Naive thymus-derived CD4-positive, alpha-beta T cell (primary cell): Measurements from ENCODE around the gene MYZAP. TPM values are rescaled to one million over a fixed set of nuclear protein-coding genes. Genes with fewer than 3 reads are reported as not detected.

ENCODE experiments used
- ATAC-seq: fragments of 150-1000 bp; cut with Tn5 transposase; 2 replicates; pipeline ENCODE4 v1.10.0; 2021; ENCODE audit warnings: mild to moderate bottlenecking, moderate library complexity
- CTCF ChIA-PET: fragments of 350-600 bp; sonication (Branson Sonifier 250); formaldehyde crosslinking; loops from one replicate; lab custom pipeline; 2021; ENCODE audit warnings: antibody characterized with exemption; lab: Charles Lee
- POLR2A ChIA-PET: fragments of 350-600 bp; sonication (Branson Sonifier 250); formaldehyde crosslinking; loops from one replicate; lab custom pipeline; 2021; ENCODE audit warnings: antibody characterized with exemption, inconsistent platforms; lab: Charles Lee
- DNase-seq, 9 donors: peaks; one replicate each; pipeline versions ENCODE4 v3.0.0 to v3.0.0-alpha.2; 2020 to 2022; ENCODE audit warnings: mixed read lengths in 1 of 9
- H3K27ac ChIP-seq: one replicate; pipeline ENCODE4 v1.7.0; 2013; ENCODE audit warnings: mild to moderate bottlenecking, low read depth, low read length, moderate library complexity
- H3K27me3 ChIP-seq, 2 donors: one replicate each; pipeline ENCODE4 v1.7.0; 2013; ENCODE audit warnings: low read length in 2 of 2, mild to moderate bottlenecking in 2 of 2, moderate library complexity in 2 of 2; ENCODE audit not compliant: control insufficient read depth in 2 of 2, insufficient read depth in 2 of 2
- H3K36me3 ChIP-seq, 3 experiments: 1 replicate in 2 of 3; 2 replicates in 1 of 3; pipeline ENCODE4 v1.7.0; 2013; ENCODE audit warnings: low read length in 3 of 3, mild to moderate bottlenecking in 3 of 3, moderate library complexity in 1 of 3; ENCODE audit not compliant: insufficient read depth in 3 of 3, control insufficient read depth in 2 of 3
- H3K4me1 ChIP-seq, 2 donors: one replicate each; pipeline ENCODE4 v1.7.0; 2013; ENCODE audit warnings: low read length in 2 of 2, mild to moderate bottlenecking in 2 of 2, moderate library complexity in 1 of 2; ENCODE audit not compliant: control insufficient read depth in 2 of 2, insufficient read depth in 2 of 2
- H3K4me3 ChIP-seq: 2 replicates; pipeline ENCODE4 v1.7.0; 2013; ENCODE audit warnings: mild to moderate bottlenecking, low read length
- H3K9me3 ChIP-seq, 3 experiments: 1 replicate in 2 of 3; 2 replicates in 1 of 3; pipeline ENCODE4 v1.7.0; 2013; ENCODE audit warnings: low read length in 3 of 3; ENCODE audit not compliant: control insufficient read depth in 2 of 3
- H3K27ac Mint-ChIP-seq, 9 donors: one replicate each; pipeline ENCODE4 v1.8.0; 2020 to 2022; ENCODE audit warnings: mixed read lengths in 9 of 9, mild to moderate bottlenecking in 8 of 9, moderate library complexity in 5 of 9, inconsistent platforms in 2 of 9
- H3K27me3 Mint-ChIP-seq, 5 donors: one replicate each; pipeline ENCODE4 v1.8.0; 2021 to 2022; ENCODE audit warnings: mixed read lengths in 5 of 5, mild to moderate bottlenecking in 1 of 5
- H3K36me3 Mint-ChIP-seq, 5 donors: one replicate each; pipeline ENCODE4 v1.8.0; 2020 to 2022; ENCODE audit warnings: mixed read lengths in 5 of 5, mild to moderate bottlenecking in 3 of 5, inconsistent platforms in 1 of 5
- H3K4me1 Mint-ChIP-seq, 7 donors: one replicate each; pipeline ENCODE4 v1.8.0; 2020 to 2022; ENCODE audit warnings: mixed read lengths in 7 of 7, mild to moderate bottlenecking in 3 of 7, inconsistent platforms in 1 of 7
- H3K4me3 Mint-ChIP-seq, 10 donors: one replicate each; pipeline ENCODE4 v1.8.0; 2020 to 2022; ENCODE audit warnings: mild to moderate bottlenecking in 10 of 10, mixed read lengths in 10 of 10, moderate library complexity in 6 of 10, inconsistent platforms in 2 of 10
- H3K9me3 Mint-ChIP-seq, 11 donors: one replicate each; pipeline ENCODE4 v1.8.0; 2020 to 2022; ENCODE audit warnings: mixed read lengths in 11 of 11, mild to moderate bottlenecking in 4 of 11, inconsistent platforms in 1 of 11, moderate library complexity in 1 of 11
- intact Hi-C, 2 donors: fragments of 100-400 bp; cut with micrococcal nuclease; formaldehyde crosslinking; loops; one replicate each; pipeline ENCODE4 v1.15.1; 2023
- polyA plus RNA-seq, 2 donors: library from polyadenylated mRNA; unstranded; fragments of 300-500 nt; fragmentation: Illumina TruSeq; gene quantifications; one replicate each; pipeline ENCODE4 v1.2.3, GENCODE V29; 2021
- total RNA-seq, 6 experiments: library from RNA in 5 of 6; stranded (reverse) in 5 of 6; gene quantifications; 1 replicate in 5 of 6; 2 replicates in 1 of 6; pipeline ENCODE4 v1.2.3 and lab custom pipeline; 2021 to 2026

Gene MYZAP
- total and polyA plus RNA-seq, 7 experiments from 2014 or later = 1.1 to 9.7 (median 2.2) TPM; not detected in 1

DNA sequence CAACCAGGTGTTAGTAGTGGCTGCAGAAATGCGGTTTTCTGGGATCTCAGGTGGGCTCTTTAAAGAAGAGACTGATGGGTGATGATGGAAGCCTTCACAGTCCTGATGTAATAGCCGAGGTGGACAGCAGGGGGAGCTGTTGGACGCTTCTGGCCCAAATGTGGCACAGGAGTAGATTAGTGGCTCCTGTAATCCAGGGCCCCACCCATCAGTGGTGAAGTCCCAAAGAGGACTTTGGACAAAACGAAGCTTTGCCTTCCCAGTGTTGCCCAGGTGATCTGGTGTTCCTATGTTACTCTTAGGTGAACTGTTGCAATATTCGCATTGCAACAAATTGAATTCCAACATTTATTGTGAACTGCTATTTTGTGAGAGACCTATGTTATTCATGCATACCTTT lies 31.8 kb upstream of the MYZAP start:
- peaks cover 3 to 36% (median 27%) of the 10 kb centered on the region in 7 donors for H3K4me1 Mint-ChIP-seq
- Histone ChIP-seq H3K4me1 (peaks cover 0 to 15% of the 10 kb centered on the region in 2 donors), H3K36me3 (no peaks in the 10 kb centered on the region), H3K27ac (no peak overlapping the region), H3K27me3 (no peaks in the 10 kb centered on the region), H3K4me3 (no peak overlapping the region), H3K9me3 (no peaks in the 10 kb centered on the region)
- no peaks in the 10 kb centered on the region for H3K9me3 Mint-ChIP-seq
- peaks cover 0 to 10% (median 0%) of the 10 kb centered on the region in 5 donors for H3K27me3 Mint-ChIP-seq
- intact Hi-C loops = loop anchor here (1.0 to 10.0 kb wide), 6 partner anchors 82 to 625 kb away; partner anchors contain the start of gene POLR2M (in 1 of the 2)
- DNase-seq (peak; percentile 36 to 77 (median 52)), ATAC-seq (peak; percentile 73)
- POLR2A ChIA-PET = interaction anchor here (0.6 to 1.1 kb wide), 3 partner anchors 51 to 156 kb away, joined by 3 to 4 read pairs (median 3); partner anchors contain the start of gene POLR2M
- no peak overlapping the region for H3K27ac Mint-ChIP-seq
- no peak overlapping the region for H3K4me3 Mint-ChIP-seq
- CTCF ChIA-PET = interaction anchor here (0.5 to 3.2 kb wide), 19 partner anchors 22 to 1725 kb away, joined by 3 to 35 read pairs (median 4); partner anchors contain the start of genes MYZAP and POLR2M
- H3K36me3 Mint-ChIP-seq = no peaks in the 10 kb centered on the region

DNA sequence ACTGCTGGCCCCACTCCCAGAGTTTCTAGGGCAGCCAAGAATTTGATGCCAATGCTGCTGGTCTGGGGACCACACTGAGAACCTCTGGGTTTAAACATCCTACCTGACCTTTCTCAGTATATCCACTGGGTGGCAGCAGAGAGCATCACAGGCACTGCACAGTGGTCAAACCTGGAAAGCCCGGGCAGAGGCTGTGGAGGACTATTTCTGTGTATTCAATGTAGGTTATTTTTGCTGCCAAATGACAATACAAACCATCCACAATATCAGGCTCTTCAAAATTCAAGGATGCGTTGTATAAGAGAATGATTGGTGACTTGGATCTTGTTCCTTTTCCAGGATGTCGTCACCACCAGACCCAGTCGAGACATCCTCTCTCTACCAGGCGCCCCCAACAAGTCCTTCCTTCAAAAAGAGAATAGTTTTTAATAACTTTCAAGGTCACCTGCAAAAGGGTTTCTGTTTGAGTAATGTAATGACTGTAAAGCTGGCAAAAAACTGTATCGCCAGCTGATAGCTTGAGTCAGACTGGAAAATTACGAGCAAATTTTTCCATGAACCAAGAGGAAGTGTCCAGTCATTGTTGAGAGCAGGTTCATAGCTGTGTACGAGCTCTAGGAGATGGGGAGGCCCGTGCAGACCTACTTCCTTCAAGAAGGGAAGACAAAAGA lies 30.5 kb upstream of the MYZAP start:
- H3K9me3 Mint-ChIP-seq = no peaks in the 10 kb centered on the region
- no peaks in the 10 kb centered on the region for H3K36me3 ChIP-seq
- POLR2A ChIA-PET = no interaction called here
- H3K27me3 ChIP-seq = no peaks in the 10 kb centered on the region
- H3K27ac Mint-ChIP-seq = peak overlapping the region in 6 of 9 donors; percentile 10 to 76 (median 53)
- H3K4me3 Mint-ChIP-seq = peak overlapping the region in 9 of 10 donors; percentile 9 to 56 (median 28)
- H3K4me1 ChIP-seq = peaks cover 4 to 15% of the 10 kb centered on the region in 2 donors
- CTCF ChIA-PET = interaction anchor here (0.6 to 3.2 kb wide), 15 partner anchors 10 to 299 kb away, joined by 3 to 35 read pairs (median 6); partner anchors contain the start of gene POLR2M
- H3K27ac ChIP-seq = no peak overlapping the region
- intact Hi-C loops = loop anchor here (1.0 to 10.0 kb wide), 12 partner anchors 30 to 624 kb away; partner anchors contain the start of genes POLR2M (in 2 of the 2) and MYZAP (in 1 of the 2)
- no peaks in the 10 kb centered on the region for H3K9me3 ChIP-seq
- DNase-seq (peak; percentile 33 to 76 (median 62)), ATAC-seq (peak; percentile 86)
- no peak overlapping the region for H3K4me3 ChIP-seq
- H3K27me3 Mint-ChIP-seq = peaks cover 0 to 6% (median 0%) of the 10 kb centered on the region in 5 donors
- no peaks in the 10 kb centered on the region for H3K36me3 Mint-ChIP-seq
- H3K4me1 Mint-ChIP-seq = peaks cover 11 to 47% (median 37%) of the 10 kb centered on the region in 7 donors

DNA sequence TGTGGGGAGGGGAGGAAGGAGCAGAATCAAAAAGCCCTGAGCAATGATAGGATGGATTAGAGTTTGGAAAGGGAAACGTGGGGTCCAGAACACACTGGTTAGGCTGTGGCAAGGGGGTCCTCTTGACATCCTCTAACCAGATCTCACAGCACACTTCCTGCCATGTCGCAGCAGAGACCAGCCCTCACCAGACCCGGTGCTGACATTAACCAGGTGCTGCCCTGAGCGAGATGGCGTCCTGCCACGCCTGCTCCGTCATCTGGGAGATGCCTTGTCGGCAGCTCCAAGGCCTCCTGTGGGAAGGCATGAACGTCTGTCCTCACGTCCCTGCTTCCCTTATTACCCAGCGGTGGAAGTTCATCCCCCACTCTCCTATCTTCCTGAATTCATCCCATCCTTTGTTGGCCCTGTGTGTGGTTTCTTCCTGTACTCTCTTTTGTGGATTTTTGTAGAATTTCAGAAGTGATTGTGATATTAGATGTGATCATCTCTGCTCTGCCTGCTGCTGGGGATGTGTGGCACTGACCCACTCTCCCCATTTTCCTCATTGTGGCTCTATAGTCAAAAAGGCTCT lies 29.4 kb upstream of the MYZAP start:
- peak overlapping the region in 6 of 10 donors; percentile 15 to 67 (median 43) for H3K4me3 Mint-ChIP-seq
- no peak for ATAC-seq
- no peaks in the 10 kb centered on the region for H3K36me3 Mint-ChIP-seq
- H3K36me3 ChIP-seq = no peaks in the 10 kb centered on the region
- H3K27me3 ChIP-seq = no peaks in the 10 kb centered on the region
- DNase-seq = no peak
- H3K27ac ChIP-seq = no peak overlapping the region
- H3K9me3 ChIP-seq = no peaks in the 10 kb centered on the region
- POLR2A ChIA-PET = no interaction called here
- CTCF ChIA-PET = interaction anchor here (1.0 to 1.6 kb wide), 3 partner anchors 24 to 93 kb away, joined by 3 to 7 read pairs (median 6); no protein-coding TSS in a partner anchor
- H3K27ac Mint-ChIP-seq = peak overlapping the region in 7 of 9 donors; percentile 26 to 94 (median 49)
- no peak overlapping the region for H3K4me3 ChIP-seq
- peaks cover 0 to 5% (median 0%) of the 10 kb centered on the region in 5 donors for H3K27me3 Mint-ChIP-seq
- H3K4me1 Mint-ChIP-seq = peaks cover 12 to 51% (median 43%) of the 10 kb centered on the region in 7 donors
- intact Hi-C loops = loop anchor here (5.0 to 10.0 kb wide), 4 partner anchors 80 to 623 kb away; partner anchors contain the start of gene POLR2M (in 1 of the 2)
- no peaks in the 10 kb centered on the region for H3K9me3 Mint-ChIP-seq
- peaks cover 4 to 15% of the 10 kb centered on the region in 2 donors for H3K4me1 ChIP-seq

DNA sequence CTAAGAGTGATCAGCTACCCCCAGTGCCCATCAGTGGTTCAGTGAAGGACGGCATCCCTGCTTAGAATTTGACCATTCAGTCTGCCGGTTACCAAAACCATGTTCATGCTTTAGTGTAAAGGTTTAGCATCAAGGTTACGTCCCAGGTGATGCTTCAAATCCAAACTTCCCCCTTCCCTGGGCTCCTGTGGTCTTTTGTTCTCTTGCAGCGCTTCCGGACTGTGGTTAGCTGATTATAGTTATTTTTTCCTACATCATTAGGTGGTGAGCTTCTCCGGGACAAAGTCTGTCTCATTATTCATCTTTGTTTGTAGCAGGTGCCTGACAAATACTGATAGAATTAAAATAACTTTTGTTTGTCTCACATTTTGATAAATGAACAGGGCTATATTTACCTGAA lies 28.3 kb upstream of the MYZAP start:
- ATAC-seq = no peak
- POLR2A ChIA-PET = interaction anchor here (1.0 to 1.4 kb wide), 2 partner anchors 24 to 47 kb away, joined by 3 to 4 read pairs; no protein-coding TSS in a partner anchor
- H3K9me3 ChIP-seq = no peaks in the 10 kb centered on the region
- H3K4me3 ChIP-seq = no peak overlapping the region
- H3K27ac ChIP-seq = no peak overlapping the region
- intact Hi-C loops = loop anchor here (1.0 to 10.0 kb wide), 5 partner anchors 24 to 621 kb away; partner anchors contain the start of gene POLR2M (in 1 of the 2)
- H3K27me3 ChIP-seq = no peaks in the 10 kb centered on the region
- CTCF ChIA-PET = interaction anchor here (0.9 to 1.3 kb wide), 4 partner anchors 22 to 298 kb away, joined by 3 to 8 read pairs (median 4); no protein-coding TSS in a partner anchor
- Mint-ChIP-seq H3K27me3 (peaks cover 0 to 2% (median 0%) of the 10 kb centered on the region in 5 donors), H3K4me3 (peak overlapping the region in 7 of 10 donors; percentile 11 to 61 (median 31)), H3K9me3 (no peaks in the 10 kb centered on the region), H3K36me3 (no peaks in the 10 kb centered on the region), H3K27ac (peak overlapping the region in 7 of 9 donors; percentile 25 to 76 (median 67)), H3K4me1 (peaks cover 12 to 51% (median 43%) of the 10 kb centered on the region in 7 donors)
- DNase-seq = peak in 3 of 9 donors; percentile 29 to 37 (median 29)
- peaks cover 4 to 15% of the 10 kb centered on the region in 2 donors for H3K4me1 ChIP-seq
- no peaks in the 10 kb centered on the region for H3K36me3 ChIP-seq

DNA sequence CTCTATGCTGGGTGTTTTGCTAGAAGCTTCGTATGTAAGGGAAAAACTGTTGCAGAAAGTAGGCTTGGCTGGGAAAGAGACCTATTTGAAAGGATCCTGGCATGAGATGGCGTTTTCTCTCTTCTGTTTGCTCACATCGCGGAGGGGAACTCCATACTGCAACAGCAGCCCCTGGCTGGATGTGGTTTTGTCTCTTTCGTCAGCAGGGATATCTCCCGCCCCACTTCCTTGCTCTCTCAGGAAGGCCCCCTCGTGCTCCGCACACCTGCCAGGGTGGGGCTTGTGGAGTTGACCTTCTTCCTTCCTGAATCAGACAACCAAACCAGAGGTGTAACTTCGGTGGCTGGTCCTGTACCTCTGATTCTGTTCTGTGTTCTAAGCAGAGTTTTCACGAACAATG lies 26.4 kb upstream of the MYZAP start:
- ChIA-PET POLR2A (interaction anchor here (1.0 to 1.6 kb wide), 3 partner anchors 11 to 23 kb away, joined by 3 to 8 read pairs (median 4); no protein-coding TSS in a partner anchor), CTCF (interaction anchor here (0.5 to 0.9 kb wide), 4 partner anchors 47 to 295 kb away, joined by 3 to 4 read pairs (median 3); no protein-coding TSS in a partner anchor)
- peak; percentile 84 for ATAC-seq
- Histone ChIP-seq H3K27ac (no peak overlapping the region), H3K9me3 (no peaks in the 10 kb centered on the region), H3K27me3 (no peaks in the 10 kb centered on the region), H3K36me3 (no peaks in the 10 kb centered on the region), H3K4me1 (peaks cover 4 to 15% of the 10 kb centered on the region in 2 donors), H3K4me3 (no peak overlapping the region)
- peaks cover 0 to 2% (median 0%) of the 10 kb centered on the region in 11 donors for H3K9me3 Mint-ChIP-seq
- intact Hi-C loops = loop anchor here in 1 of 2 donors (10.0 kb wide), 1 partner anchor 619 kb away; no protein-coding TSS in a partner anchor
- peak overlapping the region; percentile 27 to 79 (median 60) for H3K4me3 Mint-ChIP-seq
- peak in 8 of 9 donors; percentile 40 to 81 (median 72) for DNase-seq
- H3K27me3 Mint-ChIP-seq = peaks cover 0 to 9% (median 0%) of the 10 kb centered on the region in 5 donors
- H3K36me3 Mint-ChIP-seq = peaks cover 0 to 4% (median 0%) of the 10 kb centered on the region in 5 donors
- peaks cover 12 to 48% (median 43%) of the 10 kb centered on the region in 7 donors for H3K4me1 Mint-ChIP-seq
- H3K27ac Mint-ChIP-seq = peak overlapping the region in 8 of 9 donors; percentile 54 to 95 (median 73)
